ENCODE data around the gene CHRNA1.

GRCh38 chr2:174787487-174788205, 23.4 kb upstream of the CHRNA1 start:
- TF ChIP-seq EP300 (conservative IDR thresholded peaks at IDR 0.05; ENCODE audit: poor library complexity, severe bottlenecking) (no peak), POLR2AphosphoS5 (IDR thresholded peaks at IDR 0.05) (no peak), EZH2 (IDR thresholded peaks at IDR 0.05; ENCODE audit: borderline replicate concordance, insufficient read depth, low read length, poor library complexity, severe bottlenecking) (no peak), TAF1 (IDR thresholded peaks at IDR 0.05; ENCODE audit: low read depth) (no peak), REST (IDR thresholded peaks at IDR 0.05; ENCODE audit: borderline replicate concordance) (no peak), SMC3 (conservative IDR thresholded peaks at IDR 0.05; ENCODE audit: poor library complexity) (no peak), RAD21 (conservative IDR thresholded peaks at IDR 0.05) (no peak)
- TF ChIP-seq, protein P1, sequence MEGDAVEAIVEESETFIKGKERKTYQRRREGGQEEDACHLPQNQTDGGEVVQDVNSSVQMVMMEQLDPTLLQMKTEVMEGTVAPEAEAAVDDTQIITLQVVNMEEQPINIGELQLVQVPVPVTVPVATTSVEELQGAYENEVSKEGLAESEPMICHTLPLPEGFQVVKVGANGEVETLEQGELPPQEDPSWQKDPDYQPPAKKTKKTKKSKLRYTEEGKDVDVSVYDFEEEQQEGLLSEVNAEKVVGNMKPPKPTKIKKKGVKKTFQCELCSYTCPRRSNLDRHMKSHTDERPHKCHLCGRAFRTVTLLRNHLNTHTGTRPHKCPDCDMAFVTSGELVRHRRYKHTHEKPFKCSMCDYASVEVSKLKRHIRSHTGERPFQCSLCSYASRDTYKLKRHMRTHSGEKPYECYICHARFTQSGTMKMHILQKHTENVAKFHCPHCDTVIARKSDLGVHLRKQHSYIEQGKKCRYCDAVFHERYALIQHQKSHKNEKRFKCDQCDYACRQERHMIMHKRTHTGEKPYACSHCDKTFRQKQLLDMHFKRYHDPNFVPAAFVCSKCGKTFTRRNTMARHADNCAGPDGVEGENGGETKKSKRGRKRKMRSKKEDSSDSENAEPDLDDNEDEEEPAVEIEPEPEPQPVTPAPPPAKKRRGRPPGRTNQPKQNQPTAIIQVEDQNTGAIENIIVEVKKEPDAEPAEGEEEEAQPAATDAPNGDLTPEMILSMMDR (IDR thresholded peaks at IDR 0.05; ENCODE audit: poor library complexity, severe bottlenecking): no peak

Data from neural cell (in vitro differentiated cells).